HG03354 (cell line): Measurements from ENCODE around the gene PRKCH.

Experiments
- ATAC-seq: cut with Tn5 transposase; IDR thresholded peaks from one replicate; pipeline ENCODE4 v1.9.1; 2021; ENCODE audit warnings: mild to moderate bottlenecking; ENCODE audit not compliant: unreplicated experiment, poor library complexity, severe bottlenecking

PRKCH gene

DNA sequence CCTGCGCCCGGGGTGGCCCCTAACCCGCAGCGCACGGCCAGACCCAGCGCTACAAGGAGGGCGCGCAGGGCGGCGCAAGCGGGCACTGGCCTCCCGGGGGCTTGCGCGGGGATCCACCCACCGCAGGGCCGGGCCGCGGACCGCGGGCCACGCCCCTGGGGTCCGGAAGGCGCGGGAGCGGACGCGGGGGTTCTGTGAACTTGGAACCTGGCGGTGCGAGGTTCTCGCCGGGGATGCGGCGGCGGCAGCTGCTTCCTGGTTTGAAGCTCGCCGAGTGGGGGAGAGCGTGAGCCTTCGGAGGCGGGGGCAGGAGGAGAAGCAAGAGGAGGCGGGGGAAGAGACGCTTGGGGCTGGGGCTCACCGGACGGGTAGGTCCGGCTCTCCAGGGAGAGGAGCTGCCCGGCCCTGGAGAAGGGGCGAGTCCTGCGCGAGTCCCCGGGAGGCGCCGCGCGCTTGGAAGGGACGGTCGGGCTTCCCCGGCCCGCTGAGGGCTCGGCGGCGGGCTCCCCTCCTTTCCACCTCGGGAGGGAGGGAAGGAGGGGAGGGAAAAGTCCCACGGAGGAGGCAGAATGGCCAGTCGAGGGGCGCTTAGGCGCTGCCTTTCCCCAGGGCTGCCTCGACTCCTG lies at the start of gene PRKCH:
TSS of gene PRKCH (plus strand) at position 195 of the 626 bp plus-strand sequence. CDS start 523 bp downstream, outside the sequence.
- peak; percentile 60 for ATAC-seq

DNA sequence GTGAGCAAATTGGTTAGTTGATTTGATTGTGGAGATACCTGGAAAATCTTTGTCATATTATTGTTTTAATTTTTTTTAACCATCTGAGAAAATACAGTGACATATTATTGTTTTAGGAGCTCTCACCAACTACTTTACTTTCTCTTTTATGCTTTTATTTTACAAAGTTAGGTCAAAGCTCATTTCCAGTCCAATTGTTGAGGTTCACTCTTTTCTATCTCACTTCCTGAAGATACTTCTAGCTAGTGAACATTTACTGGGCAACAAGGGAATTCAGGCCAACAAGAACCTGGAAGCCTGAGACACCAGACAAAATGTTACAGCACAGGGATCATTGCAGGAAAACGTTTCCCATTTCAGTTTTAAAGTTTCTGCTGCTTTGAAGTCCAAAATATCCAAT lies 44.1 kb upstream of the PRKCH start:
- no peak for ATAC-seq

DNA sequence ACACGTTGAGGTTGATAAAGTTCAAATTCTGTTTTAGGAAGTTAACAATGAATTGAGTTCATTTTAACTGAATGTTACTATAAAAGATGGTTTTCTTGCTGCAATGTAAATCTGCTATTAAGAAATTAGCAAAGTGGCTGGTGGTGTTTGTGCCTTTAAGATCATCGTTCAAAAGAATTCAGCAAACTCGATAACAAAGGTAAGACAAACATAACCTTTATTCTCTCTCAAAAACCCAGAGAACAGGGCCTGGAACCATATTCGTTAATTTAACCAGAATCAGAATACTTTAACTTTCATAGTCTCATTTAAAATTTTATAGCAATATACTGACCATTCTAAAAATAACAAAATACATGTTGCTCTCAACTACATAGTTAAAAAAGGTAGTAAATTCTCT lies 43.6 kb upstream of the PRKCH start:
- ATAC-seq: no peak

DNA sequence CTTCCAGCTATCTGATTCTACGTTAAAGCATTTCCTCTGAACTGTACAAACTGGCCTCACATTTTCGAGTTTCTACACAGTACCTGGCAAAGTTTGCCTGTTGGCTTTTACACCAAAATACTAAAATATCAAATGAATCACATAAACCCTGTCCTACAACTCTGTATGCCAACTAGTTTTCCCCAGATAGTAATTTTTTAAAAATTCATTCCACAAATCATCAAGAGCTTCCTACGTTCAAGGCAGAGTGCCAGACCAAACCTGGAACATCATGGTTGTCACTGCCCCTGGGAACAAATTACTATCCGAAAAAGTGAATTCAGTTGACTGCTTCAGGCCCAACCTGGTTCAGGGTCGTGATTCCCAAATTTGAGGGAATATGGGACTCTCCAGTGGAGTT lies 42.3 kb upstream of the PRKCH start:
- ATAC-seq: no peak

DNA sequence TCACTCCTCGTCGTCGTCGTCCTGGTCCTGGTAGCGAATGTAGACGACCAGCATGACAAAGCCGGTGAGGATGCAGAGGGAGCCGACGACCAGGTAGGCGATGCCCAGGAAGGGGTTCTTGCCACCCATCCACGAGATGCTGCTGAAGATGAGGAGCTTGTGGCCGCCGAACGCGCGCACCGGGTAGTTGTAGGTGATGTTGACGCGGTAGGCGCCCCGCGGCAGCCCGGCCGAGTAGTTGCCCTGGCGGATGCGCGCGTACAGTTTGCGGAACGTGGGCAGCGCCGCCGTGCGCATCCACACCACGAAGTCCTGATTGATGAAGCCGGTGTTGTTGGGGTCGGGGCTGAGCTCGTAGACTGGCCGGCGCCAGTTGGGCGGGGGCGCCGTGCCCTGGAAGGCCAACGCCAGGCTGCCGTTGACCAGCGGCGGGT lies 41.3 kb upstream of the PRKCH start:
- ATAC-seq: no peak

DNA sequence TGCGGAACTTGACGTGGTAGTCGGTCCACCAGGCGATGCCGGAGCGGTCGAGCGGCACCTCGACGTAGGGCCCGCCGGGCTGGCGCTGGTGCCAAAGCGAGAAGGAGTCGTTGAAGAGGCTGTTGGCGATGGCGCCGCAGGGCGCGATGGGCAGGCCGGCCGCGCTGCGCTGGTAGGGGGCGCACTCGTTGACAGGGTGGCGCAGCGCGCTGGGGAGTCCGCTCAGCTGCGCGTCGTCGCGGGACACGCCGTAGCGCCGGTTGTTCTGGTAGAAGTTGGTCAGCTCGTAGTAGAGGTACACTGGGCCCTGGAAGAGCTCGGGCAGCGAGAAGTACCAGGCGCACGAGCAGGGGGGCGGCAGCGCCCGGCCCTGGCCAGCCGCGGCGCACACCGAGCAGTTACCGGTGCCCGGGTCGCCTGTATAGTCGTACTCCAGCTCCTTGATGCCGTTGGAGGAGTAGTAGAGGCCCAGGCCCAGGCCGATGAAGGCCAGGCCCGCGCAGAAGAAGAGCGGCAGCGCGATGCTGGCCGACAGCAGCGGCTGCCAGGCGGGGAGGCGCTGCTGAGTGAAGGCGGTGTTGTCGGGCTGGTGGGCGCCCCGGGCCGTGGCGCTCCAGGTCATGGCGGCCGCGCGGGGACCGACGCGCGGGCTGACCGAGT lies 40.7 kb upstream of the PRKCH start:
- no peak for ATAC-seq

DNA sequence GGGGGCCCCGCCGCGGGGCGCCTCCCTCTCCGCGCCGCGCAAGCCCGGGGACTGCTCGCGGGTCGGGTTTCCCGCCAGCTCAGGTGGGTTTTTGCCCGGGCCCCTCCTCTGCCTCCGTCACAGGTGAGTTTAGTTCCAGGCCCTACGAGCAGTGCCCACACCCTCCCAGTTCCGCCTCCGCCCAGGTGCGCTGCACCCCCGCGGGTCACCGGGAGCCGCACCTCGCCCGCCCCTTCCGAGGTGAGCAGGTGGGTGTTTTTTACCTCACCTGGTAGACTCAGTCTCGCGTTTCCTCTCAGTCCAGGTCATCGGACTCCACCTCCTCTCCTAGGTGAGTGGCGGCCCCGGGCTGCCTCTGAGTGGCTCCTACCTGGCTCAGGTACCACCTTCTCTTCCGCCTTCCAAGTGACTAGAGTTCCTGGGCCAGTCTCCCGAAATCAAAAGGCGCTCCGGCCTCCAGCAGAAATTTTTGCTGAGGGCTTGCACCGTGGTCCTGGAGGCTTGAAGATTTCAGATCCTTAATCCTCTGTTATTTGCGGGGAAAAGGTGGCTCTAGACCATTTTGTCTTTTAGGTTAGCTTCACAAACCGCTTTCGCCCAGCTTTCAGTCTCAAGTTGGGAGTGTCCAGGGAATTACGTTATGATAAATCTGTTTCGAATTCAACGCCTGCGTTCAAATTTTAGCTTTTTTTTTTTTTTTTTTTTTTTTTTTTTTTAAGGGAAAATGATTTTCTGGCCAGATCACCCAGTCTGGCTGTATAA lies 40.0 kb upstream of the PRKCH start, which contains the start of gene TMEM30B:
TSS of gene TMEM30B (minus strand) at position 153 of the 762 bp plus-strand sequence. CDS start 191 bp downstream, outside the sequence.
- ATAC-seq: no peak

DNA sequence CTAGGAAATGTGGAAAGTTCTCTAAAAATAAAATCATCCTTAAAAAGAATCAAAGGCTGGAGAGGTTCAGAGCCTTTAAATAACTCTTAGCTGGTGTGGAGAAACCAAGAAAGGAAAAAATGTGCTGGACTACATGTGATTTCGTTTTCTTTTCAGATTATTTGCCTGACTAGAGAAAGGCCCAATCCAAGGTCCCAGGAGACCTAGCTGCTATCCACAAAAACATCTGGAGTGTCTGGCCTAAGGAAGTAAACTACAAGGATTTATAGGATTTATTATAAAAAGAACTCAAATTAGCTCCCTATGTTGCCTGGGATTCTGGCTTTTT lies 39.5 kb upstream of the PRKCH start:
- ATAC-seq: no peak

DNA sequence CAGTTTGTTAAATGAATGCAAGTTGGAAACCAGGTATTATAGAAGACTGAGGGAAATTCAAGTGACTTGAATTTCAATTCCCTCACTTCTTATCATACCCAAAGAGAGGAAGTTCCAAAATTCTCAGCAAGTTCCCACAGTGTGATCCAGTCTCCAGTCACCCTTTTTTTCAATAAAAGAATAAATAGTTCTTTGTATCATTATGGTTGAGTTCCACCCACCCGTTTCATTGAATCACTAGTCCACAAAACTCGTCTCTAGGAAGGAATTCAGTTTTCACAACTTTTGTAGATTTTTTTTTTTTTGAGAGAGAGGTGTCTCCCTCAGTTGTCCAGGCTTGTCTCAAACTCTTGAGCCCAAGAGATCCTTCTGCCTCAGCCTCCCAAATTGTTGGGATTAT lies 38.6 kb upstream of the PRKCH start:
- ATAC-seq: no peak

DNA sequence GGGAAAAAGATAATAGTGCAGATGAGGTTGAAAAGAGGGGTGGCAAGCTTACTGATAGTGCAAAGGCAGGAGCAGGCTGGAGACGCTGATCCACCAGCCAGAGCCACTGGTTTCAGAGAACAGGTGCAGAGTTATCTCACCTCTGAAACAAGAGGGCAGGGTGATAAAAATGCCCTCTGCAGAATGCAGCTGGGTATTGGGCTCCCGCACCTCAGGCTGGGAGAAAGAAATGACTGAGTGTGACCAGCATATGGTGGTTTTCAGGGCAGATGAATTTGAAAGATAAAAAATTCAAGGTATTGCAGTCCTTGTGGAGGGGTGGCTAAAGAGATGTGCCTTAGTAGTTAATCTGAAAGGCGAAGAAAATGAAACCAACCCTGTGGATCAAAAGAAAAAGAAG lies 37.4 kb upstream of the PRKCH start:
- no peak for ATAC-seq

DNA sequence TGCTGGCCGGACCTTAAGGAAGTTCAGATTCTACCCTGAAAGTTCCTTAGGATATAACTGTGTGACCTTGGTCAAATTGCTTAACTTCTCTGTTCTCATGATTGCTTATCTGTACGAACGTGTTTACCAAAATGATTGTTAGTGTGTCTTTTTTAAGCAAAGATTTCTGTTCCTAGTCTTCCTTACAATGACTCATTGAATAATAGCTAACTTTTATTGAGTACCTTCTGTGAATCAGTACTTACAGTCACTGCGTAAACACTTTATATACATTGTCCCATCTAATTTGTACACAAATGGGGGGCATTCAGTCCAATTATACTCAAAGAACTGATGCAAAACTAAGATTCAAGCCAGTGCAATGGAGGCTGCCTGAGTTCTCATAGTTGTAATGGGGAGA lies 36.0 kb upstream of the PRKCH start:
- no peak for ATAC-seq

DNA sequence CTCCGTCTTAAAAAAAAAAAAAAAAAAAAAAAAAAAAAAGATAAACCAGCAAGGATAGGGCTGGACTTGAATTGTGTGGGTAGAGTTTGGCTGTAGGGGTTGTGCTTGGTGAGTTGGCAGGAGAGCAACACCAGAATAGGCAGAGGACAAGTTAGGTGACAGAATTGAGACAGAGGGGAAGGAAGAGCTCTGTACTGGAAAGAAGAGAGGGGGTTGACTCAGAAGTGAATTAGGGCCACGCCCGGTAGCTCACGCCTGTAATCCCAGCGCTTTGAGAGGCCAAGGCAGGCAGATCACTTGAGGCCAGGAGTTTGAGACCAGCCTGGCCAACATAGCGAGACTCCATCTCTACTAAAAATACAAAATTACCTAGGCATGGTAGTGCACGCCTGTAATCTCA lies 34.2 kb upstream of the PRKCH start:
- ATAC-seq: no peak

DNA sequence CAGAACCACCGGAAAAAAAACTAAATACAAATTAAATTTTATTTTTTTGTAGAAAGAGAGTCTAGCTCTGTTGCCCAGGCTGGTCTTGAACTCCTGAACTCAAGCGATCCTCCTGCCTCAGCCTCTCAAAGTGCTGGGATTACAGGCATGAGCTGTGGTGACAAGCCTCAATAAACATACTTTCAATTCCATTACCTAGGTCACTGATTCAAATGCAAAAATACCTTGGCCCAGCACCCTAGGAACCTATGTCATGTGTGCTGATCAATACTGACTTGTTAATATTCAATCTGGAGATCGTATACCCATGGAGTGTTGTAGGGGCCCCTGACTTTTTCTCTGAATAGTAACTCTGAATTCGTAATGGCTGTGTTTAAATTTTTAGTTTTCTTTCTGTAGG lies 33.2 kb upstream of the PRKCH start:
- ATAC-seq: no peak

DNA sequence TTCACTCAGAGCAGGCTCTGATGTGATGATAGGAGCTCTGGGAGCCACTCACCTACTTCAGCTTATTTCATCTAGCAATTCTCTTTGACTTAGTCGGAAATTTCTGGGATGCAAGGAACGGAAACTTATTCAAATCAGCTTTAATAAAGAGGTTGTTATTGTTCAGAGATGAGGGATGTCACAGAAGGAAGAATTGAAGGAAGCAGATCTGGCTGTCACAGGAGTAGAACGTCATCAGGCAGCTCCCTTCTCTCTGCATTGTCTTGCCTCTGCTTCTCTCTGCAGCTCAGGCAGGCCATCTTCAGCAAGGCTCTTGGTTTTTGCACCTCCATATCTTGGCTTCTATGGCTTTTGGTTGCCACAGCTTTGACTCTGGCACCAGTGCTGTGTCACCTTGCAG lies 32.7 kb upstream of the PRKCH start:
- ATAC-seq: no peak

DNA sequence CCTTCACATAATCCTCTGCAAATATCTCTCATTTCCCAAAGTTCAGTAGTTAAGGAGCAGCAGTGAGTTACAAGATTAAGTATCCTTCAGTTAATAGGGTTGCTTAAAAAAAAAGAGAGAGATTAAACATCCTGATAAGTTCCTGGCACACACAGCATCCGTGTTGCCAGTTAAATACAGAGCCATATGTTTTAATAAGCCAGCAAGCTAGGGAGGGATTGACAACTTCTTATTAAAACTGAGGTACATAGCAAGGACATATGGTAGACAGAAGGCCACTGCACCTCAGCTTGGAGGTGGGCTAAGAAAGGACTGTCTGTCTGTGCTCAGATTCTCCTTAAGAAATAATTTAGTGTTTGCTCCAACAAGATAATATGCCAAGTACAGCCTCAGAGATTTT lies 30.7 kb upstream of the PRKCH start:
- ATAC-seq: no peak

DNA sequence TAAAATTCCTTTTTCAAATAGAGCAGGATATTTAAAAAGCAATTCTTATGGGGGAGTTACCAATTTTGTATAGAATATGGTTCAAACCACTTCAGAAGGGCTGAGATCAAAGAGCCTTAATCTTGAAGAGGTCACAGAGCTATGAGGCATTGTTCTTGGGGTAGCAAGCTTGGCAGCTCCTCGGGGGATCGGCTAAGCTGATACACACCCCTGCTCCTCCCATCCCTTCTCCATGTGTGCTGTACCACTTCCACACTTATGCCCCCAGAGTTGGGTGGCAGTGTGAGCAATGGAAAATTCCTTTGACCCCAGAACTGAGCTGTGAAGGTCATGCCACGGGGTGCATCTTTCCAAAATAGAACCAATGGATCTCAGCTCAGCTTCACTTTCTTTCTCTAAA lies 25.2 kb upstream of the PRKCH start:
- no peak for ATAC-seq

DNA sequence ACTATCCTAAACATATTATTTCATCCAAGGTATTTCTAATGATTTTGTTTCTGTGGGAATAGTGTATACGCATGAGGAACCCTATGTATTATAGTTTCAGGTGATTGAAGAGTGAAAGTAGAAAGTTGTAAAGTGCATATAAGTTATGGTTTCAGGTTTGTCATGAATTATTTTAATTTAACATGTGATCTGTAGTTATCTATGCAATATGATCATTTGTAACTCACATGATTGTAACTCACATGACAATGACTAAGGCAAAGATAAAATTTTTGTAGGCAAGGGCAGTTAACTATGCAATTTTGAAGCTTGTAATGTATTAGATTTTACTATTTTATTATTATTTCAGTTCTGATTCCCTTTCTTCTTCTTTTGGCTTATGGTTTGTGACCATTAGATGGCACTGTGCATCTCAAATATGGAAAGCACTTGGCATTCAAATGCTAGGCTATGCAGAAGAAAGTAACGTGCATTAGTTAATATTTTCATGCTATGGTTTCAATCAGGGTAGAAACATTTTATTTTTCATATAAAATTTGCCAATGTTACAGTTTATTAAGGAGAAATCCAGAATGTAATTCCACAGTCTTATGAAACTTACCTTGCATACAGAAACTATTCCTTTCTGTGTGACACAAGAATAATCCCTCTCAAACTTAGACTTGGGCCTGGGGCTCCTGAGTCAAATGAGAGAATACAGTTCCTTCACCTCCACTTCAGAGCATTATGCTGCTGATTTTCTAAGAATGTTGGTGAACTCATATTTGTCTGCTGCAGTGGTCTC lies 24.5 kb upstream of the PRKCH start:
- no peak for ATAC-seq

DNA sequence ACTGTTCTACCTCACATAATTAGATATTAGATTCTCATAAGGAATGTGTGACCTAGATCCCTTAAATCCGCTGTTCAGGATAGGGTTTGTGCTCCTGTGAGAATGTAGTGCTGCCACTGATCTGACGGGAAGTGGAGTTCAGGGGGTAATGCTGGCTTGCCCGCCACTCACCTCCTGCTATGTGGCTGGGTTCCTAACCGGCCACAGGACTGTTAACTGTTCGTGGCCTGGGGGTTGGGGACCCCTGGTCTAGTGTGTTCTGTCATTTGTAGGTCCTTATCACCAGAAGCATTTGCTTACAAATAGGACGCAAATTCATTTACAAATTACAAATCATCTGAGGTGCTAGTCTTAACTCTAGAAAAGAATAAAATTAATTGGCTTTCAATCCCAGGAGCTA lies 23.8 kb upstream of the PRKCH start:
- no peak for ATAC-seq

DNA sequence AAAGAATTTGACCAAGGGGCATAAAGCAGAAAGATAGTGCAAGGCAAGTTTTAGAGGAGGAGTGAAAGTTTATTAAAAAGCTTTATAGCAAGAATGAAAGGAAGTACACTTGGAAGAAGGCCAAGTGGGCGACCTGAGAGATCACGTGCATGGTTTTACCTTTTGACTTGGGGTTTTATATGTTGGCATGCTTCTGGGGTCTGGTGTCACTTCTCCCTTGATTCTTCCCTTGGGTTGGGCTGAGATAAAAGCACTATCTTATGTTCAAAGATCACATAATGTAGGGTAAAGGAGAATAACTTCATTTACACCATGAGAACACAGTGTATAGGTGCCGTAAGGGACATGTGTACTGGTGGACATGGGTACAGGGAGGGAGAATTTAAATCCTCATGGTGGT lies 22.6 kb upstream of the PRKCH start:
- ATAC-seq: no peak

DNA sequence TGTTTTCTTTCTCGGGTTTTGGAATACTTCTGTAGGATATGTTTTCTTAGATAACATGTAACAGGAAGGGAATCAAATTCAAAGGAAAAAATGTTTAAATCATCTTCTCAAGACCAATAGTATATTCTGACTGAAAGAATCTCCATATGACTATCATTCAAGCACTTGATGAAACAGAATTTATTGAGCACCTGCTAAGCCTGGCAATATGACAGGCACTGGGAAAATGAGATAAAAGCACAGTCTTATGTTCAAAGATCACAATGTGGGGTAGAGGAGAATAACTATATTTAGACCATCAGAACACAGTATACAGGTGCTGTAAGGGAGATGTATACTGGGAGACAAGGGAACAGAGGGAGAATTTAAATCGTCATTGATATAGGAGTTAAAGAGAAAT lies 21.2 kb upstream of the PRKCH start:
- no peak for ATAC-seq
